HG03095 (cell line): ENCODE measurements around the gene ALK.

Experiments used
- ATAC-seq: cut with Tn5 transposase; IDR thresholded peaks from one replicate; pipeline ENCODE4 v1.9.1; 2021; ENCODE audit warnings: moderate library complexity; ENCODE audit not compliant: unreplicated experiment

ALK gene

DNA sequence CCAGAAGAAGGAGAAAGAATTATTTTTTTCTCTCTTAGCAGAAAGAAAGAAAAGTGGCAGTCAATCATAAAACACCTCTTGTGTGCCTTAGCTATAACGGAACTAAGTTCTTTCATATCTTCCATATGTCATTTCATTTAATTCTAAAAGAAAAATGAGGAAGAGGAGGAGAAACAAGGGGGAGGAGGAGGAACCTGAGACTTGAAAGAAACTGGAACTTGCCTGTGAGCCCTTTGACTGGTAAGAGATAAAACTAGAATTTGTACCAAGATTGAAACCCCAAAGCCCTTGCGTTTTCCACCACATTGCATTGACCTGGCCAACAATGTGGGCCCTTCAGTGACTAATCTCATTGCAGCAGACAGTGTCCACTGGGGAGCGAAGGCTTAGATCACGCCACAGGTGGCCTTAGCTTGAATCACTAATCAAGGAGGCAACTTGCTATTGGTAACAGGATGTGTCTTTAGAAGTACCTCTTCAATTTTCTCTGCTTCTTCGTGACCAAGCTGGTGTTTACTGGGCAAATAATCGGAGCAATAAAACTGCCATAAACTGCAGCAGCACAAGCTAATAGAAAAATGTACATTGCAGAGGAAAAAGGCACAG lies 498.2 kb downstream of the ALK start:
- no peak for ATAC-seq

GRCh38 chr2:29420999-29421782 lies 500.2 kb downstream of the ALK start:
- ATAC-seq = no peak

DNA sequence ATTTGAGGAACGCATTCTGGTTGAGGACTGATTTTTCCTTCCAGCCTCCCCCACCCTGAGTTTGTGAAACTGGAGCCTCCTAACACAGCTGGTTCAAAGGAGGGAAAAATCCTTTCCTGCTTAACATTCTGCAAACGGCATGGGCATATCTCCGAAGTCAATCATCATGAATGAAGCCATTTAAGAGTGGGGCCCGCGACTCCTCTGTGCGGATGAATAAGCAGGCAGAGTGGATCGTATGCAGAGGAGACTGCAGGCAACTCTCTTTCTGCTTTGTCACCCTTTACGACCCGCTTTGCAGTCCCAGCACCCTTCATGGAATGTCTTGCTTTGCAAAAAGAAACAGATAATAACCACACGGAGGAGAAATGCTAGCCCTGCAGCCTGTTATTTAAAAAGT lies 500.9 kb downstream of the ALK start:
- no peak for ATAC-seq

GRCh38 chr2:29417630-29418029 lies 503.8 kb downstream of the ALK start:
- no peak for ATAC-seq

DNA sequence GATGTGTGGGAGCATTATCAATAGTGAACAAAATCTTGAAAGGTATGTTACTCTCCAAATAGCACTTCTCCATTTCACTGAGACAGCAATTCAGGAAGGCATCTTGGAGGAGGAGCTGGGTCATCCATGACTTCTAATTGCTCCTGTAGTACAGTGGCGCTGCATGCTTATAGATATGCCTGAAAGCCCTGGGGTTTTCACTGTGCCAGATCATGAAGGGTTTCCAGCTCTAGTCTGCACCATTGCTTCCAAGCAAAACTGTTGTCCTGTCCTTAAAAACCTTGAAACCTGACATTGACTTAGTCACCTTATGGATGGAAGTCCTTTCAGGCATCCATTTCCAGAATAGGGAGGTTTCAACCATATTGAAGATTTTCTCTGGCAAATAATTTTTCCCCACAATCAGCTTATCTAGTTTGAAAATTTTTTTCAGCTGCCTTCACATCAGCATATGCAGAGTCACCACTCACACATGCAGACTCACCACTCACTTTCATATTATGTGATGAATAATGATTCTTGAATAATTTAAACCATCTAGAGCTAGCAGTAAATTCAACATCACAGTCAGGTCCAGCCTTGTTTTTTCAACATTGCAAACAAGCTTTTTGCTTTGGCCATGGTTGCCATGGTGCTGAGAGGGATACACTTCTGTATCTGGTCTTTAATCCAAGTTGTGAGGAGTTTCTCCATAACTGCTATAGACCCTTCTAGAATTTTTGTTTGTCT lies 509.0 kb downstream of the ALK start:
- ATAC-seq = no peak

DNA sequence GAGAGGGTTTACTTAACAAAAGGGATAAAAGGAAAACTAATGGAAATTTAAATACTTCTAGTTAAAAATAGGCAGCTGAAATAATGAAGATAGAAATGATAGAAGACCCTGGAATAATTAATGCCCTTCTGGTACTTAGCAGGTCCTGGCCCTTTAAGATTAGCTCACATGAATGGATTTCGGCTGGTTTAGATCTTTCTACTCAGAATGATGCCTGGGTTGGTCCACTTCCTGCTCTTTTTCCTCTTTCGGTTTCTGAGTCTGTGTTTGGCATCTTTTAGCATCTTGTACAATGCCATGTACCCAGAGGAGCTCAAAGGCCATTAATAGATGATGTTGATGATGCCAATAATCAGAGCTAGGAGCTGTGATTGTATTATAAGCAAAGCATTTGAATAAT lies 515.7 kb downstream of the ALK start:
- ATAC-seq = no peak

GRCh38 chr2:29405266-29405665 lies 516.1 kb downstream of the ALK start:
- no peak for ATAC-seq

- ATAC-seq = no peak
These were observed 519.4 kb downstream of the ALK start for GRCh38 chr2:29401994-29402393.

- ATAC-seq = no peak
These were observed 520.3 kb downstream of the ALK start for GRCh38 chr2:29400930-29401653.

GRCh38 chr2:29398384-29399237 lies 522.8 kb downstream of the ALK start:
- ATAC-seq = no peak

DNA sequence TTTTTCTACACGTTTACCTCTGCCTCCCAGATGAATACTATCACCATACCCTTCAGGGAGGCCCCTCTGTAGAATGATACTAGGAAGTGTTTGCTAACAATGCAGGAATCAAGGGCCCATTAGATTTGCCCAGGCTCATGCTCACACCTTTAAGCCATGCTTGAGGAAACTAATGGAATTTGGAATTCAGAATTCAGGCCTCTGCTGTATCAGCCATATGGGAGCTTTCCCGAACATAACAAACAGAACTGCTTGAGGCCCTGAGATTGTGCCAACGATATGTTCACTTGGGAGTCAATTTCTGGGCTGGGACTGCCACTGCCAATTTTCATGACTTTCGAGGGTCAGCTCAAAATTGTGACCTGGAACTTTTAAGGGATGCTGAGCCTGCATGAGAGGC lies 523.7 kb downstream of the ALK start:
- ATAC-seq = no peak

GRCh38 chr2:29397039-29397438 lies 524.3 kb downstream of the ALK start:
- ATAC-seq = no peak

GRCh38 chr2:29394981-29395350 lies 526.4 kb downstream of the ALK start:
- no peak for ATAC-seq

- no peak for ATAC-seq
These were observed 526.9 kb downstream of the ALK start for GRCh38 chr2:29394311-29394980.

GRCh38 chr2:29393676-29394075 lies 527.7 kb downstream of the ALK start:
- ATAC-seq = no peak

DNA sequence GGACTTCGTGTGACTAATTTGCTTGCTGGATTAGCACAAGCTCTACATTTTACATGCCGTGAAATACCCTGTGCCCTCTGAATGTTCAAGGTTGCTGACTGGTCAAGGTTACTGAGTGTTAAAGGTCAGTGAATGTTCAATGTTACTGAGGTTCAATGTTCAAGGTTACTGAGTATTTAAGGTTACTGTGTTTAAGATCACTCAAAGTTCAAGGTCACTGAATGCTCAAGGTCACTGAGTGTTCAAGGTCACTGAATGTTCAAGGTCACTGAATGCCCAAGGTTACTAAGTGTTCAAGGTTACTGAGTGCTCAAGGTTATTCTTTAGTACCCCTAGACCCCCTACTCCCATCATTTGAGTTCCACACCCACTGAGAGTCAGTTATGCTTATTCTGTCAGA lies 528.6 kb downstream of the ALK start:
- no peak for ATAC-seq

- ATAC-seq = no peak
These were observed 531.2 kb downstream of the ALK start for GRCh38 chr2:29390136-29390535.

- ATAC-seq = no peak
These were observed 531.7 kb downstream of the ALK start for GRCh38 chr2:29389686-29390085.

DNA sequence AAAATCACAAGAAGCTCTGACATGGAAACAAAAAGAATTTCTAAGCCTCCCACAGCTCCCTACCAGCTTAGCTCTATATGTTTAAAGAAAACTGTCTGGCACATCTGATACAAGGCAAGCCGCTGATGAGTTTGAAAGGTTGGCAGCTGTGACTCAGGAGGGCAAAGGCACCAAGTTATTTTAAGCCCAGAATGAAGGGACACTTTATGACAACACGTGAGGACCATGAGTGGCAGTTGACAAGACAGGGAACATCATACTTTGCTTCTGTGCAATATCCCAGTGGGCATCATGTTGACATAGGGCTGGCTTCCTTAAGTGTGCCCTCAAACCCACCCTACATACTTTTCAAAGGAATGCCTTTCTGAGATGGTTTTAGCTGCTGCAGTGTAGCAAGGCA lies 533.3 kb downstream of the ALK start:
- ATAC-seq = no peak

GRCh38 chr2:29382486-29382885 lies 538.9 kb downstream of the ALK start:
- no peak for ATAC-seq
